Stimulated activated CD4-positive, alpha-beta T cell treated with anti-CD3 and anti-CD28 coated beads, Interleukin-4, amount 100 ng/mL, for 4 hours (primary cell): ENCODE measurements around the gene PCDHA10.
"Not testable (repeated sequence)": the region's sequence is repeated elsewhere in the genome, so short reads cannot be mapped to it uniquely, and the experiment has no call there.

ENCODE experiments used
- DNase-seq, 2 experiments: peaks; one replicate each; pipeline ENCODE4 v3.0.0-alpha.2; 2020

PCDHA10 gene, protein sequence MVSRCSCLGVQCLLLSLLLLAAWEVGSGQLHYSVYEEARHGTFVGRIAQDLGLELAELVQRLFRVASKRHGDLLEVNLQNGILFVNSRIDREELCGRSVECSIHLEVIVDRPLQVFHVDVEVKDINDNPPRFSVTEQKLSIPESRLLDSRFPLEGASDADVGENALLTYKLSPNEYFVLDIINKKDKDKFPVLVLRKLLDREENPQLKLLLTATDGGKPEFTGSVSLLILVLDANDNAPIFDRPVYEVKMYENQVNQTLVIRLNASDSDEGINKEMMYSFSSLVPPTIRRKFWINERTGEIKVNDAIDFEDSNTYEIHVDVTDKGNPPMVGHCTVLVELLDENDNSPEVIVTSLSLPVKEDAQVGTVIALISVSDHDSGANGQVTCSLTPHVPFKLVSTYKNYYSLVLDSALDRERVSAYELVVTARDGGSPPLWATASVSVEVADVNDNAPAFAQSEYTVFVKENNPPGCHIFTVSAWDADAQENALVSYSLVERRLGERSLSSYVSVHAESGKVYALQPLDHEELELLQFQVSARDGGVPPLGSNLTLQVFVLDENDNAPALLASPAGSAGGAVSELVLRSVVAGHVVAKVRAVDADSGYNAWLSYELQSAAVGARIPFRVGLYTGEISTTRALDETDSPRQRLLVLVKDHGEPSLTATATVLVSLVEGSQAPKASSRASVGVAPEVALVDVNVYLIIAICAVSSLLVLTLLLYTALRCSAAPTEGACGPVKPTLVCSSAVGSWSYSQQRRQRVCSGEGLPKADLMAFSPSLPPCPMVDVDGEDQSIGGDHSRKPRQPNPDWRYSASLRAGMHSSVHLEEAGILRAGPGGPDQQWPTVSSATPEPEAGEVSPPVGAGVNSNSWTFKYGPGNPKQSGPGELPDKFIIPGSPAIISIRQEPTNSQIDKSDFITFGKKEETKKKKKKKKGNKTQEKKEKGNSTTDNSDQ

DNA sequence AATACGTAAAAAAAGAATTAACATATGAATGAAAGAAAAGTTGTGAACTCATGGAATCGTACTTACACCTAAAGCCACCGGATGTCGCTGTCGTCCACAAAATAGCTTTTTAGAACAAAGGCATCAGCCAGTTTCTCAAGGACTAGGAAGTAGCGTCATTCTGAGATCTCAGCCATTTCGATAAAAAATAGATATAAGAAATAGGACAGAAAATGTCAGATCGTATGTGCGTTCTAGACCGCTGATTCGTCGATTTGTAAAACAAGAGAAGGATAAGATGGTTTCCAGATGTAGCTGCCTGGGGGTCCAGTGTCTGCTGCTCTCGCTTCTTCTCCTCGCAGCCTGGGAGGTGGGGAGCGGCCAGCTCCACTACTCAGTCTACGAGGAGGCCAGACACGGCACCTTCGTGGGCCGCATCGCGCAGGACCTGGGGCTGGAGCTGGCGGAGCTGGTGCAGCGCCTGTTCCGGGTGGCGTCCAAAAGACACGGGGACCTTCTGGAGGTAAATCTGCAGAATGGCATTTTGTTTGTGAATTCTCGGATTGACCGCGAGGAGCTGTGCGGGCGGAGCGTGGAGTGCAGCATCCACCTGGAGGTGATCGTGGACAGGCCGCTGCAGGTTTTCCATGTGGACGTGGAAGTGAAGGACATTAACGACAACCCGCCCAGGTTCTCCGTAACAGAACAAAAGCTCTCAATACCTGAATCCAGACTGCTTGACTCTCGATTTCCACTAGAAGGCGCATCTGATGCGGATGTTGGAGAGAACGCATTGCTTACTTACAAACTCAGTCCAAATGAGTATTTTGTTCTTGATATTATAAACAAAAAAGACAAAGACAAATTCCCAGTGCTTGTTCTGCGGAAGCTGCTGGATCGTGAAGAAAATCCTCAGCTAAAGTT, at the start of gene PCDHA10:
Gene PCDHA10 (plus strand): TSS at position 126 of the 903 bp plus-strand sequence. CDS start 152 bp downstream, at position 278.
- no peak for DNase-seq

DNA sequence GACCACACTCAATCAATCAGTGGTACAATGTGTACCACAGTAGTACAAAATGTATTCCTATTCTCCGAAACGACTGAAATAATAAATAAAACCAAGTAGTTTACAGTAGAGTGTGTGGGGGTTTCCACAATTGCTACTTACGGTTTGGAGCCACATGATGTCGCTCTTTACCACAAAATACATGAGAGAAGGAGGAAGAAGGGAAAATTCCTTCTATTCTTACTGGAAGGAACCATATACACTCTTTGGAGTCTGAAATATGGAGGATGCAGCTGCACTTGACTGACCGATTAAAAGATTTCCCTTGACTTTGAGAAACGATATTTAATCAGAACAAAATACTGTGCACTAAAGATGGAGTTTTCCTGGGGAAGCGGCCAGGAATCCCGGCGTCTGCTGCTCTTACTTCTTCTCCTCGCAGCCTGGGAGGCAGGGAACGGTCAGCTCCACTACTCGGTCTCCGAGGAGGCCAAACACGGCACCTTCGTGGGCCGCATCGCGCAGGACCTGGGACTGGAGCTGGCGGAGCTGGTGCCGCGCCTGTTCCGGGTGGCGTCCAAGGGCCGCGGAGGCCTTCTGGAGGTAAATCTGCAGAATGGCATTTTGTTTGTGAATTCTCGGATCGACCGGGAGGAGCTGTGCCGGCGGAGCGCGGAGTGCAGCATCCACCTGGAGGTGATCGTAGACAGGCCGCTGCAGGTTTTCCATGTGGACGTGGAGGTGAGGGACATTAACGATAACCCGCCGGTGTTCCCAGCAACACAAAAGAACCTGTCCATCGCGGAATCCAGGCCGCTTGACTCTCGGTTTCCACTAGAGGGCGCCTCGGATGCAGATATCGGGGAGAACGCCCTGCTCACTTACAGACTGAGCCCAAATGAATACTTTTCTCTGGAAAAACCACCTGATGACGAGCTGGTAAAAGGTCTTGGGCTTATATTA, 48.6 kb upstream of the PCDHA10 start, which contains the start of gene PCDHA4:
Gene PCDHA4 (plus strand): TSS at position 235 of the 942 bp plus-strand sequence.
- no peak for DNase-seq

DNA sequence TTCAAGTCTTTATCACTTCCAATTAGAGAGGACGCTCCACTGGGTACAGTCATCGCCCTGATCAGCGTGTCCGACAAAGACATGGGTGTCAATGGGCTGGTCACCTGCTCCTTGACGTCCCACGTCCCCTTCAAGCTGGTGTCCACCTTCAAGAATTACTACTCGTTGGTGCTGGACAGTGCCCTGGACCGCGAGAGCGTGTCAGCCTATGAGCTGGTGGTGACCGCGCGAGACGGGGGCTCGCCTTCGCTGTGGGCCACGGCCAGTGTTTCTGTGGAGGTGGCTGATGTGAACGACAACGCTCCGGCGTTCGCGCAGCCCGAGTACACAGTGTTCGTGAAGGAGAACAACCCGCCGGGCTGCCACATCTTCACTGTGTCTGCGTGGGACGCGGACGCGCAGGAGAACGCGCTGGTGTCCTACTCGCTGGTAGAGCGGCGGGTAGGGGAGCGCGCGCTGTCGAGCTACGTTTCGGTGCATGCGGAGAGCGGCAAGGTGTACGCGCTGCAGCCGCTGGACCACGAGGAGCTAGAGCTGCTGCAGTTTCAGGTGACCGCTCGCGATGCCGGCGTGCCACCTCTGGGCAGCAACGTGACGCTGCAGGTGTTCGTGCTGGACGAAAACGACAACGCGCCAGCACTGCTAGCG, 47.3 kb upstream of the PCDHA10 start:
- not testable (repeated sequence) for DNase-seq

DNA sequence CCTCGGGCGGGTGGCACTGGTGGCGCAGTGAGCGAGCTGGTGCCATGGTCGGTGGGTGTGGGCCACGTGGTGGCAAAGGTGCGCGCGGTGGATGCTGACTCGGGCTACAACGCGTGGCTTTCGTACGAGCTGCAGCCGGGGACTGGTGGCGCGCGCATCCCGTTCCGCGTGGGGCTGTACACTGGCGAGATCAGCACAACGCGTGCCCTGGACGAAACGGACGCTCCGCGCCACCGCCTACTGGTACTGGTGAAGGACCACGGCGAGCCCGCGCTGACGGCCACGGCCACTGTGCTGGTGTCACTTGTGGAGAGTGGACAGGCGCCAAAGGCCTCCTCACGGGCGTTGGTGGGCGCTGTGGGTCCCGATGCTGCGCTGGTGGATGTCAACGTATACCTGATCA, 46.8 kb upstream of the PCDHA10 start:
- DNase-seq, result no peak

DNA sequence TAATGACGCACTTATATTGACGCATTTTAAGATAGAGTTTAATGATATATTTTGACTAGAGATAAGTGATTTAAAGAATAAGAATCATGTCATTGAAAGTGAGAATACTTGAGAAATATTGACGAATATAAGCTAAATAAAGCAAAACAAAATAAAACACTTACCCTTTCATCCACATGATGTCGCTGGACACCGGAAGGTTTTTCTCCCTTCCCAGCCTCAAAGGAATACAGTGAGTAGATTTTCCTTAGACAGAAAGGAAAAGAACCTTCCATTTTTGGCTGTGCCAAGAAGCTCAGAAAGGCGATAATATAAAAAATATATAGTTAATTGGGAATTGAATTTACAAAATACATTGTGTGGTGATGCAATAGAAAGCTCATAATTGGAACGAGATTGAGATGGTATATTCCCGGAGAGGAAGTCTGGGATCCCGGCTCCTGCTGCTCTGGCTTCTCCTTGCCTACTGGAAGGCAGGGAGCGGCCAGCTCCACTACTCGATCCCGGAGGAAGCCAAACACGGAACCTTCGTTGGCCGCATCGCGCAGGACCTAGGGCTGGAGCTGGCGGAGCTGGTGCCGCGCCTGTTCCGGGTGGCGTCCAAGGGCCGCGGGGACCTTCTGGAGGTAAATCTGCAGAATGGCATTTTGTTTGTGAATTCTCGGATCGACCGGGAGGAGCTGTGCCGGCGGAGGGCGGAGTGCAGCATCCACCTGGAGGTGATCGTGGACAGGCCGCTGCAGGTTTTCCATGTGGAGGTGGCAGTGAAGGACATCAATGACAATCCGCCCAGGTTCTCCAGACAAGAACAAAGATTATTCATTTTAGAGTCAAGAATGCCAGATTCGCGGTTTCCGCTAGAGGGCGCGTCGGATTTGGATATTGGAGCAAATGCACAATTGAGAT, 34.1 kb upstream of the PCDHA10 start, which contains the start of gene PCDHA5:
Gene PCDHA5 (plus strand): TSS at position 239 of the 906 bp plus-strand sequence.
- no peak for DNase-seq

DNA sequence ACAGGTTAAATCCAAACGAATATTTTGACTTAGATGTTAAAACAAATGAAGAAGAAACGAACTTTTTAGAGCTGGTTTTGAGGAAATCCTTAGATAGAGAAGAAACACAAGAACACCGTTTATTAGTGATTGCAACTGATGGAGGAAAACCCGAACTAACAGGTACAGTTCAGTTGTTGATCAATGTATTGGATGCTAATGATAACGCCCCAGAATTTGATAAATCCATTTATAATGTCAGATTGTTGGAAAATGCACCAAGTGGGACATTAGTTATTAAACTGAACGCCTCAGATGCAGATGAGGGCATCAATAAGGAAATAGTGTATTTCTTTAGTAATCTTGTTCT, 33.4 kb upstream of the PCDHA10 start:
- no peak for DNase-seq

DNA sequence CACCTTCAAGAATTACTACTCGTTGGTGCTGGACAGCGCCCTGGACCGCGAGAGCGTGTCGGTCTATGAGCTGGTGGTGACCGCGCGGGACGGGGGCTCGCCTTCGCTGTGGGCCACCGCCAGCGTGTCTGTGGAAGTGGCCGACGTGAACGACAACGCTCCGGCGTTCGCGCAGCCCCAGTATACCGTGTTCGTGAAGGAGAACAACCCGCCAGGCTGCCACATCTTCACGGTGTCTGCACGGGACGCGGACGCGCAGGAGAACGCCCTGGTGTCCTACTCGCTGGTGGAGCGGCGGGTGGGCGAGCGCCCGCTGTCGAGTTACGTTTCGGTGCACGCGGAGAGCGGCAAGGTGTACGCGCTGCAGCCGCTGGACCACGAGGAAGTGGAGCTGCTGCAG, 32.7 kb upstream of the PCDHA10 start:
- DNase-seq, result not testable (repeated sequence)

DNA sequence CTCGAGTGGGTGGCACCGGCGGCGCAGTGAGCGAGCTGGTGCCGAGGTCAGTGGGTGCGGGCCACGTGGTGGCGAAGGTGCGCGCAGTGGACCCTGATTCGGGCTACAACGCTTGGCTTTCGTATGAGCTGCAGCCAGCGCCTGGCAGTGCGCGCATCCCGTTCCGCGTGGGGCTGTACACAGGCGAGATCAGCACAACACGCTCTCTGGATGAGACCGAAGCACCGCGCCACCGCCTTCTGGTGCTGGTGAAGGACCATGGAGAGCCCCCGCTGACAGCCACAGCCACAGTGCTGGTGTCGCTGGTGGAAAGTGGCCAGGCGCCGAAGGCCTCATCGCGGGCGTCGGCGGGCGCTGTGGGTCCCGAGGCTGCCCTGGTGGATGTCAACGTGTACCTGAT, 32.2 kb upstream of the PCDHA10 start:
- no peak for DNase-seq

DNA sequence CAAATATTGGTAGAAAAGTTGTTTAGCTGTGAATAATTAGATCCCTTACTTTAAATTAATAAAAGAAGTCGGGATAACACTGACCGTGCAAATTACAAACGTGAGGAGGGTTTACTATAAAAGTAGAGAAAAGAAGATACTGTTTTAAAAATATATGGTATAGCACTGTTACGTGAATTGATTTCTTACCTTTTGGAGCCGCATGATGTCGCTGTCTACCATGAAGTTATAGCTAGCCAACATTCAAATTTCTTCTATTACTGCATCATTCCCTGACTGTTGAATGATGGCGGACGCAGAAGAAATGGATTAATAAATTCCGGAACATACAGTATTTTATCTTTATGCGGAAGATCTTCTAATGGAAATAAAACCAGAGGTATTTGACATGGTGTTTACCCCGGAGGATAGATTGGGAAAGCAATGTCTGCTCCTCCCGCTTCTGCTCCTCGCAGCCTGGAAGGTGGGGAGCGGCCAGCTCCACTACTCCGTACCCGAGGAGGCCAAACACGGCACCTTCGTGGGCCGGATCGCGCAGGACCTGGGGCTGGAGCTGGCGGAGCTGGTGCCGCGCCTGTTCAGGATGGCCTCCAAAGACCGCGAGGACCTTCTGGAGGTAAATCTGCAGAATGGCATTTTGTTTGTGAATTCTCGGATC, 27.9 kb upstream of the PCDHA10 start, which contains the start of gene PCDHA6:
Gene PCDHA6 (plus strand): TSS at position 257 of the 658 bp plus-strand sequence. CDS start 132 bp downstream, at position 389.
- DNase-seq, result no peak

DNA sequence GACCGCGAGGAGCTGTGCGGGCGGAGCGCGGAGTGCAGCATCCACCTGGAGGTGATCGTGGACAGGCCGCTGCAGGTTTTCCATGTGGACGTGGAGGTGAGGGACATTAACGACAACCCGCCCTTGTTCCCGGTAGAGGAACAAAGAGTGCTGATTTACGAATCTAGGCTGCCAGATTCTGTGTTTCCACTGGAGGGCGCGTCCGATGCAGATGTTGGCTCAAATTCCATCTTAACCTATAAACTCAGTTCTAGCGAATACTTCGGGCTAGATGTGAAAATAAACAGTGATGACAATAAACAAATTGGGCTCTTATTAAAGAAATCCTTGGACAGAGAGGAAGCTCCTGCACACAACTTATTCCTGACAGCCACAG, 27.3 kb upstream of the PCDHA10 start:
- no peak for DNase-seq

DNA sequence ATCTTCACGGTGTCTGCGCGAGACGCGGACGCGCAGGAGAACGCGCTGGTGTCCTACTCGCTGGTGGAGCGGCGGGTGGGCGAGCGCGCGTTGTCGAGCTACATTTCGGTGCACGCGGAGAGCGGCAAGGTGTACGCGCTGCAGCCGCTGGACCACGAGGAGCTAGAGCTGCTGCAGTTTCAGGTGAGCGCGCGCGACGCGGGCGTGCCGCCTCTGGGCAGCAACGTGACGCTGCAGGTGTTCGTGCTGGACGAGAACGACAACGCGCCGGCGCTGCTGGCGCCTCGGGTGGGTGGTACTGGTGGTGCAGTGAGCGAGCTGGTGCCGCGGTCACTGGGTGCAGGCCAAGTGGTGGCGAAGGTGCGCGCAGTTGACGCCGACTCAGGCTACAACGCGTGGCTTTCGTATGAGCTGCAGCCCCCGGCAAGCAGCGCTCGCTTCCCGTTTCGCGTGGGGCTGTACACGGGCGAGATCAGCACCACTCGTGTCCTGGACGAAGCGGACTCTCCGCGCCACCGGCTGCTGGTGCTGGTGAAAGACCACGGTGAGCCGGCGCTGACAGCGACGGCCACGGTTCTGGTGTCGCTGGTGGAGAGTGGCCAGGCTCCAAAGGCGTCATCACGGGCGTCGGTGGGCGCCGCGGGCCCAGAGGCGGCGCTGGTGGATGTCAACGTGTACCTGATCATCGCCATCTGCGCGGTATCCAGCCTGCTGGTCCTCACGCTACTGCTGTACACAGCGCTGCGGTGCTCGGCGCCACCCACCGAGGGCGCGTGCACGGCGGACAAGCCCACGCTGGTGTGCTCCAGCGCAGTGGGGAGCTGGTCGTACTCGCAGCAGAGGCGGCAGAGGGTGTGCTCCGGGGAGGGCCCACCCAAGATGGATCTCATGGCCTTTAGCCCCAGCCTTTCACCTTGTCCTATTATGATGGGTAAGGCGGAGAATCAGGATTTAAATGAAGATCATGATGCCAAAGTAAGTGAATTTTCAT, 25.9 kb upstream of the PCDHA10 start:
- DNase-seq, result not testable (repeated sequence)

DNA sequence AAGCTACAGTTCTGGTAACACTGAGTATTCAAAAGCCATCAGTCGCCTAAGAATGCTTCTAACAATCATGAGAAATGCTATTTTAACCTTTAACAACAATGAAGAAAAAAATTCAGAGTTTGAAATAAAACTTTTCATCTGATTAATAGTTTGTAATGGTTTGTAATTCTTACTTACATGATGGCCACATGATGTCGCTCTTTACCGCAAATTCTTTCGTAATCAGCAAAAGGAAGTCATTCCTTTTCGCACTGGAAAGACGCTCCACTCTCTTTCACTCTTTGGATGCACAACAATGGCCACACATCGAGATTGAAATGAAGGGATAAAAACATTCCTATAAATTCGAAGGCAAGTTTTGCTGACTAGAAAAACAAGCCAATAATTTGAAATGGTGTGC, 21.7 kb upstream of the PCDHA10 start, which contains the start of gene PCDHA7:
Gene PCDHA7 (plus strand): TSS at position 277 of the 400 bp plus-strand sequence. CDS start 115 bp downstream, at position 392.
- DNase-seq, result no peak

DNA sequence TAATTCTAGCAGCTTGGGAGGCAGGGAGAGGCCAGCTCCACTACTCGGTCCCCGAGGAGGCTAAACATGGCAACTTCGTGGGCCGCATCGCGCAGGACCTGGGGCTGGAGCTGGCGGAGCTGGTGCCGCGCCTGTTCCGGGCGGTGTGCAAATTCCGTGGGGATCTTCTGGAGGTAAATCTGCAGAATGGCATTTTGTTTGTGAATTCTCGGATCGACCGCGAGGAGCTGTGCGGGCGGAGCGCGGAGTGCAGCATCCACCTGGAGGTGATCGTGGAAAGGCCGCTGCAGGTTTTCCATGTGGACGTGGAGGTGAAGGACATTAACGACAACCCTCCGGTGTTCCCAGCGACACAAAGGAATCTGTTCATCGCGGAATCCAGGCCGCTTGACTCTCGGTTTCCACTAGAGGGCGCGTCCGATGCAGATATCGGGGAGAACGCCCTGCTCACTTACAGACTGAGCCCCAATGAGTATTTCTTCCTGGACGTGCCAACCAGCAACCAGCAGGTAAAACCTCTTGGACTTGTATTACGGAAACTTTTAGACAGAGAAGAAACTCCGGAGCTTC, 21.2 kb upstream of the PCDHA10 start:
- not testable (repeated sequence) for DNase-seq

DNA sequence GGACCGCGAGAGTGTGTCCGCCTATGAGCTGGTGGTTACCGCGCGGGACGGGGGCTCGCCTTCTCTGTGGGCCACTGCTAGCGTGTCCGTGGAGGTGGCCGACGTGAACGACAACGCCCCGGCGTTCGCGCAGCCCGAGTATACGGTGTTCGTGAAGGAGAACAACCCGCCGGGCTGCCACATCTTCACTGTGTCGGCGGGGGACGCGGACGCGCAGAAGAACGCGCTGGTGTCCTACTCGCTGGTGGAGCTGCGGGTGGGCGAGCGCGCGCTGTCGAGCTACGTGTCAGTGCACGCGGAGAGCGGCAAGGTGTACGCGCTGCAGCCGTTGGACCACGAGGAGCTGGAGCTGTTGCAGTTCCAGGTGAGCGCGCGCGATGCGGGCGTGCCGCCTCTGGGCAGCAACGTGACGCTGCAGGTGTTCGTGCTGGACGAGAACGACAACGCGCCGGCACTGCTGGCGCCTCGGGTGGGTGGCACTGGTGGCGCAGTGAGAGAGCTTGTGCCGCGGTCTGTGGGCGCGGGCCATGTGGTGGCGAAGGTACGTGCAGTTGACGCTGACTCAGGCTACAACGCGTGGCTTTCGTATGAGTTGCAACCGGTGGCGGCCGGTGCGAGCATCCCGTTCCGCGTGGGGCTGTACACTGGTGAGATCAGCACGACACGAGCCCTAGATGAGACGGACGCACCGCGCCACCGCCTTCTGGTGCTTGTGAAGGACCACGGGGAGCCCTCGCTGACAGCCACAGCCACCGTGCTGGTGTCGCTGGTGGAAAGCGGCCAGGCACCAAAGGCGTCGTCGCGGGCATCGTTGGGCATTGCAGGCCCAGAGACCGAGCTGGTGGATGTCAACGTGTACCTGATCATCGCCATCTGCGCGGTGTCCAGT, 19.8 kb upstream of the PCDHA10 start:
- no peak for DNase-seq

DNA sequence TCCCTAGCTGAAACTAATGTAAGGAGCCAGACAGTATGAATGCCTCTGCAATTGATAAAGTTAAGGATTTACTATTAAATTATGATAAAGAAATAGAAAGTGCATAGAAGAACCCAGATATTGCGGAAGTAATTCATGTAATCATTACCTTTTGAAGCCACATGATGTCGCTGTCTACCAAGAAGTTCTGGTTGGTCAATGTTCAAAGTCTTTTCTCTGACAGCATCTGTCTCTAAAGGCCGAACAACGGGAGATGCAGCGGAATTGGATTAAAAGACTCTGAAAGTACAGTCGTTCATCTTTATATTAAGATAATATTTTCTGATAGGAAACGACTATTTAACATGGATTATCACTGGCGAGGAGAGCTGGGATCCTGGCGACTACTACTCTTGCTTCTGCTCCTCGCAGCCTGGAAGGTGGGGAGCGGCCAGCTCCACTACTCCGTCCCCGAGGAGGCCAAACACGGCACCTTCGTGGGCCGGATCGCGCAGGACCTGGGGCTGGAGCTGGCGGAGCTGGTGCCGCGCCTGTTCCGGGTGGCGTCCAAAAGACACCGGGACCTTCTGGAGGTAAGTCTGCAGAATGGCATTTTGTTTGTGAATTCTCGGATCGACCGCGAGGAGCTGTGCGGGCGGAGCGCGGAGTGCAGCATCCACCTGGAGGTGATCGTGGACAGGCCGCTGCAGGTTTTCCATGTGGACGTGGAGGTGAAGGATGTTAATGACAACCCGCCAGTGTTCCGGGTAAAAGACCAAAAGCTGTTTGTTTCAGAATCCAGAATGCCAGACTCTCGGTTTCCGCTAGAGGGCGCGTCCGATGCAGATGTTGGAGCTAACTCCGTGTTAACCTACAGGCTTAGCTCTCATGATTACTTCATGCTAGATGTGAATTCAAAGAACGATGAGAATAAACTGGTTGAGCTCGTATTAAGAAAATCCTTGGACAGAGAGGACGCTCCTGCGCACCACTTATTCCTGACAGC, 14.4 kb upstream of the PCDHA10 start, which contains the start of gene PCDHA8:
Gene PCDHA8 (plus strand): TSS at position 210 of the 985 bp plus-strand sequence. CDS start 135 bp downstream, at position 345.
- DNase-seq, result no peak
